Tibial nerve (tissue), 3 donors: ENCODE measurements around the gene MIGA1.

Source experiments
- POLR2A ChIP-seq, 2 donors: fragments of 450-650 bp; IDR thresholded peaks; one replicate each; pipeline ENCODE4 v1.6.1; 2017; ENCODE audit warnings: antibody characterized with exemption in 2 of 2, mild to moderate bottlenecking in 2 of 2, moderate library complexity in 2 of 2
- TF ChIP-seq, protein P1 (sequence below), 5 experiments: fragments of 200-600 bp in 3 of 5; fragments of 450-650 bp in 2 of 5; sonication (generic) in 3 of 5; IDR thresholded peaks; one replicate each; pipeline ENCODE4 v1.5.1; 2016 to 2019; ENCODE audit warnings: antibody characterized with exemption in 5 of 5, mild to moderate bottlenecking in 3 of 5, moderate library complexity in 2 of 5

DNA sequence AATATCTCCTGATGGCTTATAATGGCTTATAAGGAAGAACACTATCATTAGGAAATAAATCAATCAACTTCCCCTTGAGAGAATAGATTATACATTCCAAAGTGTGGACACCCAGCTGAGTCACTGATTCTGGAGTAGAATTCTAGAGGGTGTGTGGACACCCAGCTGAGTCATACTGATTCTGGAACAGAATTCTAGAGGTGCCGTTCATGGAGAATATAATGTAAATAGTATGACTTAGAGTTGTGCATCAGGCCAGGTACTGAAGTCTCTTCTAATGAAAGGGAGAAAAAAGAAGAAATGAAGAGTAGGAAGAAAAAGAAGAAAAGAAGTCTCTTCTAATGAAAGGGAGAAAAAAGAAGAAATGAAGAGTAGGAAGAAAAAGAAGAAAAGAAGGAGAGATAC, 17.4 kb upstream of the MIGA1 start:
- TF ChIP-seq POLR2A (IDR thresholded peaks at IDR 0.05): no peak
- TF ChIP-seq, protein P1, sequence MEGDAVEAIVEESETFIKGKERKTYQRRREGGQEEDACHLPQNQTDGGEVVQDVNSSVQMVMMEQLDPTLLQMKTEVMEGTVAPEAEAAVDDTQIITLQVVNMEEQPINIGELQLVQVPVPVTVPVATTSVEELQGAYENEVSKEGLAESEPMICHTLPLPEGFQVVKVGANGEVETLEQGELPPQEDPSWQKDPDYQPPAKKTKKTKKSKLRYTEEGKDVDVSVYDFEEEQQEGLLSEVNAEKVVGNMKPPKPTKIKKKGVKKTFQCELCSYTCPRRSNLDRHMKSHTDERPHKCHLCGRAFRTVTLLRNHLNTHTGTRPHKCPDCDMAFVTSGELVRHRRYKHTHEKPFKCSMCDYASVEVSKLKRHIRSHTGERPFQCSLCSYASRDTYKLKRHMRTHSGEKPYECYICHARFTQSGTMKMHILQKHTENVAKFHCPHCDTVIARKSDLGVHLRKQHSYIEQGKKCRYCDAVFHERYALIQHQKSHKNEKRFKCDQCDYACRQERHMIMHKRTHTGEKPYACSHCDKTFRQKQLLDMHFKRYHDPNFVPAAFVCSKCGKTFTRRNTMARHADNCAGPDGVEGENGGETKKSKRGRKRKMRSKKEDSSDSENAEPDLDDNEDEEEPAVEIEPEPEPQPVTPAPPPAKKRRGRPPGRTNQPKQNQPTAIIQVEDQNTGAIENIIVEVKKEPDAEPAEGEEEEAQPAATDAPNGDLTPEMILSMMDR (IDR thresholded peaks at IDR 0.05): no peak
